ENCODE data around the gene HES4. TPM values are rescaled to one million over a fixed set of nuclear protein-coding genes. Genes with fewer than 3 reads are reported as not detected.

The HES4 gene
- total RNA-seq, 2 donors from 2014 or later, result 50.1 to 98.8 TPM

DNA sequence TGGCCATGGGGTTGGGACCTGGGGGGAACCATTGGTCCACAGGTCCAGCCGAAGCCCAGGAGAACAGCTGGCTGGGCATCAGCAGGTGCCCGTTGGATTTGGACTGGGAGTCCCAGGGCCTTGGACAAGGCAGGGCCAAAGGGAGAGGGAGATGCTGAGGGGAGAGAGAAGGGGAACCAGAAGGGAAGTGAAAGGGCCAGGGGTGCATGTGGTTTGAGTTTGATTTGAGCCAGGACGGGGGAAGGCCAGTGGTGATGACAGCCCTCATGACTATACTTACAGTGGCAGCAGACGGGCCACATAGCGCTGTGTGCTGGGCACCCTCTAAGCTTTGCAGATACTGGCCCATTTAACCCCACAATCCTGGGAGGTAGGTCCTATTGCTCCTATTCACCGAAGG, 38.8 kb upstream of the HES4 start:
- Histone ChIP-seq H3K27me3 (replicated peaks; ENCODE audit: insufficient read depth) (no peaks in the 10 kb centered on the region), H3K4me3 (no peak overlapping the region), H3K27ac (no peak overlapping the region), H3K36me3 (no peaks in the 10 kb centered on the region), H3K4me1 (ENCODE audit: control insufficient read depth in 1 of 2, low read depth in 2 of 2) (peaks cover 13 to 21% of the 10 kb centered on the region in 2 donors), H3K9me3 (no peaks in the 10 kb centered on the region)
- ATAC-seq (ENCODE audit: insufficient number of reproducible peaks, low FRiP score, low read depth) (no peak), DNase-seq (ENCODE audit: low spot score) (no peak)
- TF ChIP-seq, protein P1, sequence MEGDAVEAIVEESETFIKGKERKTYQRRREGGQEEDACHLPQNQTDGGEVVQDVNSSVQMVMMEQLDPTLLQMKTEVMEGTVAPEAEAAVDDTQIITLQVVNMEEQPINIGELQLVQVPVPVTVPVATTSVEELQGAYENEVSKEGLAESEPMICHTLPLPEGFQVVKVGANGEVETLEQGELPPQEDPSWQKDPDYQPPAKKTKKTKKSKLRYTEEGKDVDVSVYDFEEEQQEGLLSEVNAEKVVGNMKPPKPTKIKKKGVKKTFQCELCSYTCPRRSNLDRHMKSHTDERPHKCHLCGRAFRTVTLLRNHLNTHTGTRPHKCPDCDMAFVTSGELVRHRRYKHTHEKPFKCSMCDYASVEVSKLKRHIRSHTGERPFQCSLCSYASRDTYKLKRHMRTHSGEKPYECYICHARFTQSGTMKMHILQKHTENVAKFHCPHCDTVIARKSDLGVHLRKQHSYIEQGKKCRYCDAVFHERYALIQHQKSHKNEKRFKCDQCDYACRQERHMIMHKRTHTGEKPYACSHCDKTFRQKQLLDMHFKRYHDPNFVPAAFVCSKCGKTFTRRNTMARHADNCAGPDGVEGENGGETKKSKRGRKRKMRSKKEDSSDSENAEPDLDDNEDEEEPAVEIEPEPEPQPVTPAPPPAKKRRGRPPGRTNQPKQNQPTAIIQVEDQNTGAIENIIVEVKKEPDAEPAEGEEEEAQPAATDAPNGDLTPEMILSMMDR (IDR thresholded peaks at IDR 0.05), result no peak

DNA sequence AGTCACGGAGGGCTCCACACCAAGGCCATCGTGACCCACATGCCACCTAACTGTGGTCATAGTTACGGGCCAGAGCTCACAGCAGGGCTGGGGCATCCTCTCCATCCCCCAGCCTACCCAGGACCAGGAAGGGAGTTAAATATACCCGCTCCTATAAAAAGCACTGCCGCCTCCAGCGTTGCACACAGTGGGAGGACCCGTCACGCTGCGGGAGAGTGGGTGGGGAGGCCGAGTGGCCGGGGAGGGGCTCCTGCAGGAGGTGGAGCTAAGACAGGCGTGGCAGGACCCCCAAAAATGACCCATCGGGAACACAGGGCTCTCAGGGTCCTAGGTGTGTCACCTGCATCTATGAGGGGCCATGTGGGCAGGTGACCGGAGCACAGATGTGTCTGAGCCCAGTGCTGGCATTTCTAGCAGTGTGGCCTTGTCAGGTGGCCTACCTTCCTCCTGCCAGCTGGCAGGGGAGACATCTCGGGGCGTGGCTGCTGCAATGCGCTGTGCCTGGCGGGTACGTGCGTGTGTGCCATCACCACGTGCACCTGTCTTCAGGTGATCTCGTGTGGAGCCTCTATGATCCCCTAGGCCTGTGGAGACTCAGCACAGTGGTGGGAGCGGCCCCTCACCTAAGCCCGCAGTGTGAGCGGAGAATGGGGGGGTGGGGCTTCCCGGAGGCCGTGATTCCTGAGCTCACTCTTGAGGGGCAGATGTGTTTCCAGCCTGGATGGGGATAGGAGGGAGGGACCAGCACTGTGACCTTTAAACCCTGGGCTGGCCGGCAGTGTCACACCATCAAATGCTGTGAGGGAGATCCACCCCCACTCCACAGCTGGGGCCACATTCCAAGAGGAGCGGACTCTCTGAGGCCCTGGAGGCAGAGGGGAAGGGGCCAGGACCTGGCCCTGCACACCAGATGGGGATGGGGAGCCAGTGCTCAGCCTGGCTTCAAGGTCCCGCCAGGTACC, 37.8 kb upstream of the HES4 start:
- H3K4me1 ChIP-seq (ENCODE audit: control insufficient read depth in 1 of 2, low read depth in 2 of 2), result peaks cover 20 to 29% of the 10 kb centered on the region in 2 donors
- no peaks in the 10 kb centered on the region for H3K36me3 ChIP-seq
- H3K27me3 ChIP-seq (replicated peaks; ENCODE audit: insufficient read depth), result peaks cover 5% of the 10 kb centered on the region
- no peak overlapping the region for H3K27ac ChIP-seq
- no peaks in the 10 kb centered on the region for H3K9me3 ChIP-seq
- ATAC-seq (ENCODE audit: insufficient number of reproducible peaks, low FRiP score, low read depth) (no peak), DNase-seq (ENCODE audit: low spot score) (no peak)
- TF ChIP-seq, protein P1 (IDR thresholded peaks at IDR 0.05), result no peak
- no peak overlapping the region for H3K4me3 ChIP-seq

DNA sequence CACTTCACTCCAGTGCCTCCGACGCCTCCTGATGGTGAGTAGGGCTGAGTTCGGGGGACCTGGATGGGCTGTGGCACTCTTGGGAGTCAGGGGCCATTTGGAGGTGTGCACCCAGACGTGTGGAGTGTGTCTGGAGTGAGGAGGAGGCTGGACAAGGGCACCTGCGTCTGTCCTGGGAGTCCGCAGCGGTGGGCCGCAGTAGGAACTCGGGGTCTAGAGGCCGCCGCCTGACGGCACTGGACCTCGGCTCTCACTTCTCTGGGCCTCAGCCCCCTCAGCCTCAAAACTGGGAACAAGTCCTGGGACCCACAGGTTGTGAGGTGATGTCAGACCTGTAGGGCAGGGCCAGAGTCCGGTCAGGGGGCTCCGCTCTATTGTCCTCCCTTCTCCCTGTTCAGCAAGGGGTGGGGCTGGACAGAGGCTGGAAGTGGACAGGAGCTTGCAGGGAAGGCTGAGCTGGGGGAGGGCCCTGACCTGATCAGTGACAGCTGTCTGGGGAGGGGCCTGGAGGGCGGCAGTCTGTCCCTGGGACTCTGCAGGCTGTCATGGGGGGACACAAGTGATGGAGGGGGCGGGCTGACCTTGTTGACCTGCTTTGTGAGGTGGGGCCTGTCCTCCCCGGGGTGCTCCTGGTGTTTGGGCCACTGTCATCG, 35.5 kb upstream of the HES4 start:
- Histone ChIP-seq H3K4me1 (ENCODE audit: control insufficient read depth in 1 of 2, low read depth in 2 of 2) (peaks cover 21 to 30% of the 10 kb centered on the region in 2 donors), H3K9me3 (no peaks in the 10 kb centered on the region), H3K27me3 (replicated peaks; ENCODE audit: insufficient read depth) (peaks cover 6% of the 10 kb centered on the region), H3K4me3 (no peak overlapping the region), H3K36me3 (no peaks in the 10 kb centered on the region), H3K27ac (no peak overlapping the region)
- ATAC-seq (ENCODE audit: insufficient number of reproducible peaks, low FRiP score, low read depth), result no peak
- no peak for DNase-seq (ENCODE audit: low spot score)
- TF ChIP-seq, protein P1 (IDR thresholded peaks at IDR 0.05), result no peak

DNA sequence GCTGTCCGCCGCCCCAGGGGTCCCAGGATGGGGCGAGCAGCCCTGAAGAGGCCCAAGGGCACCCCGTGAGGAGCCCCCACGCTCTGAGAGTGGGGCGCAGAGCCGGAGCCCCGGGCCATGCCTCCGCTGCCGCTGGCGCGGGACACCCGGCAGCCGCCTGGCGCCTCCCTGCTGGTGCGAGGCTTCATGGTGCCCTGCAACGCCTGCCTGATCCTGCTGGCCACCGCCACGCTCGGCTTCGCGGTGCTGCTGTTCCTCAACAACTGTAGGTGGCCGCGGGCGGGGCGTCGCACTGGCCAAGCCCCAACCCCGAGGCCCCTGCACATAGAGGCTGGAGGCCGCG, 34.5 kb upstream of the HES4 start:
- H3K36me3 ChIP-seq, result no peaks in the 10 kb centered on the region
- TF ChIP-seq, protein P1 (IDR thresholded peaks at IDR 0.05), result no peak
- ATAC-seq (ENCODE audit: insufficient number of reproducible peaks, low FRiP score, low read depth) (no peak), DNase-seq (ENCODE audit: low spot score) (no peak)
- H3K27me3 ChIP-seq (replicated peaks; ENCODE audit: insufficient read depth), result peaks cover 6% of the 10 kb centered on the region
- no peak overlapping the region for H3K4me3 ChIP-seq
- H3K4me1 ChIP-seq (ENCODE audit: control insufficient read depth in 1 of 2, low read depth in 2 of 2), result peaks cover 12 to 20% of the 10 kb centered on the region in 2 donors
- no peak overlapping the region for H3K27ac ChIP-seq
- no peaks in the 10 kb centered on the region for H3K9me3 ChIP-seq

DNA sequence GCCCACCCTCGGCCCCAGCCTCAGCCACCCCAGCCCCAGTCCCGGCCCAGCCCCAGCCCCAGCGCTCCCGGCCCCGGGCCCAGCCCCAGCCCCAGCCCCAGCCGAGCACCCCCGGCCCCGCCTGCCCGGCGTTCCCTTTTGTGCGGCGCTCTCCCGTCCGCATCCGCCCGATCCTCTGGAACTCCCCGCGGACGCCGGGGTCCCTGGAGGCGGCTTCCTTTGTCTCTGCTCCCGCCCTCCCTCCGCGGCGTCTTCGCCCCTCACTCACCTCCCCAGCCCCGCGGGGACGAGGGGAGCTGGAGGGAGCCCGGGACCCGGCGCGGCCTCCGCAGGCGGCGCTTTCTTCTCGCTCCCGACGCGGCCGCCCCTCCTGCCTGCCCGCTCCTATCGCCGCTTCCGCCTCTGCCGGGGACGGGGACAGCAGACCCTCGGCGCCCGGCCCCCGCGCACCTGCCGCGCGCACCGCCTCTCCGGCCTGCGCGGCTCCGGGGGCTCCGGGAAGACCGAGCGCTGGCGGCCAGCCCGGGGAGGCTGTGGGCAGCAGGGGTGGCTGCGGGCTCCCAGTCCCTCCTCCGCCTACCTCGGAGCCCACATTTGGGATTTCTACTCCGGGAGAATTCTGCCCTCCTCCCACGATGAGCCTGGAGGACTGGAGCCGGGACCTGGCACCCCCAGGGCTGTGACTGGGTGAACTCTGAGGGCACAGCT, 34.0 kb upstream of the HES4 start:
- Histone ChIP-seq H3K4me3 (peak overlapping the region; percentile 73), H3K4me1 (ENCODE audit: control insufficient read depth in 1 of 2, low read depth in 2 of 2) (peaks cover 12 to 18% of the 10 kb centered on the region in 2 donors), H3K9me3 (no peaks in the 10 kb centered on the region), H3K36me3 (no peaks in the 10 kb centered on the region), H3K27me3 (replicated peaks; ENCODE audit: insufficient read depth) (peaks cover 6% of the 10 kb centered on the region), H3K27ac (no peak overlapping the region)
- DNase-seq (ENCODE audit: low spot score), result no peak
- no peak for ATAC-seq (ENCODE audit: insufficient number of reproducible peaks, low FRiP score, low read depth)
- TF ChIP-seq, protein P1 (IDR thresholded peaks at IDR 0.05), result no peak

All from thoracic aorta (tissue), 2 donors.